WI38 (cell line): Measurements from ENCODE around the gene TSPAN7.

ENCODE experiments used
- H3K4me3 ChIP-seq: 2 replicates; pipeline ENCODE4 v1.5.1; 2011; ENCODE audit warnings: low read depth, mild to moderate bottlenecking, control low read depth, low read length
- TF ChIP-seq, protein P1 (sequence below): IDR thresholded peaks from 2 replicates; pipeline ENCODE4 v1.5.1; 2012; ENCODE audit warnings: low read depth, mild to moderate bottlenecking, control low read depth, low read length

TSPAN7 gene

DNA sequence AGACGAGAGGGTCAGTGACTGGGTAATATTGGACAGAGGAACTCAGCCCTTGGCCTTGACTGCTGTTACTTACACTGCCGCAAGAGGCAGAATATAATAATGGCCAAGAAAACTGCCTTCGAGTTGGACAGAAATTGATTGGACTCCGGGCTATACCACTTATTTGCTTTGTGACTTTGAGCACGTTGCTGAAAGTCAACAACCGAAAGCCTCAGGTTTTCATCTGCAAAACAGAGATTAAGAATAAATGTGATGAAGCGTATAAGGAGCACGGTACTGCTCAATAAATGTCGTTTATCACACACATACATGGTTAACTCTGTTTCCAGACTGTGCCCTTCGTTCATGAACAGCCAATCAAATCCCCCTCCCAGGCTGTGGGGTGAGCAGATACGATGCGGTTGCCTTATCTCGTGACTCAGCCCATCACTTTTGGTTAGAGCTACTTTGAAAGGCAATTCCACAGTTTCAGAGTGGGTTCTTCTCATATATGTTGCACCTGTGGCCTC lies 91.6 kb downstream of the TSPAN7 start:
- TF ChIP-seq, protein P1, sequence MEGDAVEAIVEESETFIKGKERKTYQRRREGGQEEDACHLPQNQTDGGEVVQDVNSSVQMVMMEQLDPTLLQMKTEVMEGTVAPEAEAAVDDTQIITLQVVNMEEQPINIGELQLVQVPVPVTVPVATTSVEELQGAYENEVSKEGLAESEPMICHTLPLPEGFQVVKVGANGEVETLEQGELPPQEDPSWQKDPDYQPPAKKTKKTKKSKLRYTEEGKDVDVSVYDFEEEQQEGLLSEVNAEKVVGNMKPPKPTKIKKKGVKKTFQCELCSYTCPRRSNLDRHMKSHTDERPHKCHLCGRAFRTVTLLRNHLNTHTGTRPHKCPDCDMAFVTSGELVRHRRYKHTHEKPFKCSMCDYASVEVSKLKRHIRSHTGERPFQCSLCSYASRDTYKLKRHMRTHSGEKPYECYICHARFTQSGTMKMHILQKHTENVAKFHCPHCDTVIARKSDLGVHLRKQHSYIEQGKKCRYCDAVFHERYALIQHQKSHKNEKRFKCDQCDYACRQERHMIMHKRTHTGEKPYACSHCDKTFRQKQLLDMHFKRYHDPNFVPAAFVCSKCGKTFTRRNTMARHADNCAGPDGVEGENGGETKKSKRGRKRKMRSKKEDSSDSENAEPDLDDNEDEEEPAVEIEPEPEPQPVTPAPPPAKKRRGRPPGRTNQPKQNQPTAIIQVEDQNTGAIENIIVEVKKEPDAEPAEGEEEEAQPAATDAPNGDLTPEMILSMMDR, result 0 out of 2 replicates have a peak, but pooled peaks have one; percentile 8
- H3K4me3 ChIP-seq, result no peak overlapping the region

DNA sequence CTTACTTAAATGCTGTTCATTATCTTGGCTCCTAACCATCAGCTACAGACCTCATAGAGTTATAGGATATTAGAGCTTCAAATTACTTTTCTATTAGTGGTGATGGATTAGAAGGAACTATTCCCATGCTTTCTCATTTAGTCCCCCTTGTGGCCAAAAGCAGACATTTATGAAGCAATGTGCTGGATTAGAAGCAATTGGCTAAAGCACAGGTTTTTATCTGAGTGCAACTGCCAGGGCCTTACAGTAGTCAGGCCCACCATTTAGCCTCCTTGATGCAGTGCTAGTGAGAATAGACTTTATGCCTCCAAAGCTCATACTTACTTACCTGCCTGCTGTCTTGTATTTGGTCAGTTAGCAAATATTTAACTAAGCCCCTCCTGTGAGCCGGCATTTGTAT lies 93.0 kb downstream of the TSPAN7 start:
- H3K4me3 ChIP-seq, result no peak overlapping the region
- TF ChIP-seq, protein P1, result peak; percentile 26; the same call in 1 of the 2 replicates

DNA sequence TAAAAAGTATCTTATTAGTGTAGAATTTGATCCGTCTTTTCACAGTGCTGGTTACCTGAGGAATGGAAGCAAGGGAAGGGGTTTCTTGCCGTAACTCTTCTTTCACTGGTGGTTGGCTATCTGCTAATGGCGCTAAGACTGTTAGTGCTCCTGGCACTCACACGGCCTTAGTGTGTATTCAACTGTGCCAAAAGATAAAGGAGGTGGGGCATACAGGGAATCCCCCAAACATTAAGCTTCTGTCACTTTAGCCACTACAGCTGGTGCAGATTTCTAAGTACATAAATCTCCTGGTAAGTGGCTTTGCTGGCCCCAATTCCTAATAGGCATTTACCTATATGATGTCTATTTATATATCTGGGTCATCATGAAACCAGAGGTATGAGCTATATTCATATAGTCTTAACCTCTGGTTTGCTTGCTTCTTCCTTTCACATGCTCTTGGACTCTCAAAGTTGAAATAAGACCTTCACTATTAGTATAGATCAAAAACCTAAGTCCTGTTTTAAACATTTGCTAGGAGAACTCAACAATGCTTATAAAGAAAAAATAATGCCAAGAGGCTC lies 95.1 kb downstream of the TSPAN7 start:
- TF ChIP-seq, protein P1, result no peak
- H3K4me3 ChIP-seq, result no peak overlapping the region

DNA sequence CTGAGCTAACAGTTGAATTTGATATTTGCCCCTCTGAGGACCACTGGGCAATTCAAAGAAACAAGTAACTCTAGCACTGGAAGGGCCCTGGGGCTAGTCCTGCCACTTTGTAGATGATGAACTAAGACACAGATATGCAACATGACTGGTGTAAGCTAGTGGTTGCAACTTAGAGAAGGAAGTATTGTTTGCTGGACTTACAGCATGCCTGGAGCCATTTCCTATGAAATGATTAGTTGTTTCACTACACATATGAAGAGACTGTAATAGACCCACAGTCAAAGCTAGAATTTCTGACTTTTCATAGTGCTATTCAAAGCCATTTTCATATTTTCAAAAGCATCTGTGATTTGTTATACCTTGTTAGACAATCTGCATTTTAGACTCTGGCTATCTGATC lies 96.2 kb downstream of the TSPAN7 start:
- no peak overlapping the region for H3K4me3 ChIP-seq
- TF ChIP-seq, protein P1, result no peak

DNA sequence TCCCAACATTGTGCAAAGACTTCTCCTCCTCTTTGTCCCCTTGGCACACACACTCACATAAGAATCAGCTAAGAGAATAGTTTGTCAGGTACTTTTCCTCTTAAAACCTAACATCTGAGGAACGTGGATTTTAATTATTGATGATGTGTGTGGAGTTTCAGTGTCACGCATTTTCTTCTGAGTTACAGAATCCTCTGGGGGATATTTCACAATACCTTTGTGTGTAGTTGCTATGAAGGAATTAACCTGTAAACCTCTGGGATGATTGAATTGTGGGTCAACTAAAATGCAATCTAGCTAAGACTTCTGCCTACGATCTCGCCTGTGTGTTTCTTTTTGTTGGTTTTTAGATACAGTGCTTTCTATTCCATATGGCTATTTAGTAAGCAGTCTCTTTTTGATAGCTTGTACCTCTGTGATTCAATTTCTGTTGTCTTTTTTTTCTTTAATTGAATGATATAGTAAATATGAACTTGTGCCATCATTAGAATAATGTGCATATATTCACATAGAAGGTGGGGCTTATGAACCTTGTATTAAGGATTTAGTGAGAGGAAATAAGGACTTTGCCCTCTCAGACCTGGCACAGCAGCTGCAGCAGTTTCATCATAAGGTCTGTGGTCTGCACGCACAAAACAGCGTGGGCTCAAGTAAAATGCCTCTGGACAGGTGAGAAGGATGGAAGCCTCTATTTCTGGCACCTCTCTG lies 99.2 kb downstream of the TSPAN7 start:
- TF ChIP-seq, protein P1, result no peak

DNA sequence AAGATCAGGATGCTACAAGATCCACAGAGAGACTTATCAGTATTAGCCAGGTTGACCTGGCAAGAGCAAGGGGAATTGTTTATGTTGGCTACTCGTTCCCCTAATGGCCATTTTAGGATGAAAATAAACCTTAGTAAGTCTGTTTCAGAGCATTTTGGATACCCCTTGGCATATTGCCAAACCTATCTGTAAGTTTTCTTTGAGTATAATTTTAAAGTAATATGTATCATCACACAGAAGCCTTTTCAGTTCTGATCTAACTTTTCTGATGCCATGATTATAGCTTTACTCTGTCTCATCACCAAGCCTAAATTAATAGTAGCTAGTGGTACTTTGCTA lies 99.7 kb downstream of the TSPAN7 start:
- no peak overlapping the region for H3K4me3 ChIP-seq
- TF ChIP-seq, protein P1, result no peak

More for the DNA sequence above, 99.2 kb downstream of the TSPAN7 start:
- no peak overlapping the region for H3K4me3 ChIP-seq

DNA sequence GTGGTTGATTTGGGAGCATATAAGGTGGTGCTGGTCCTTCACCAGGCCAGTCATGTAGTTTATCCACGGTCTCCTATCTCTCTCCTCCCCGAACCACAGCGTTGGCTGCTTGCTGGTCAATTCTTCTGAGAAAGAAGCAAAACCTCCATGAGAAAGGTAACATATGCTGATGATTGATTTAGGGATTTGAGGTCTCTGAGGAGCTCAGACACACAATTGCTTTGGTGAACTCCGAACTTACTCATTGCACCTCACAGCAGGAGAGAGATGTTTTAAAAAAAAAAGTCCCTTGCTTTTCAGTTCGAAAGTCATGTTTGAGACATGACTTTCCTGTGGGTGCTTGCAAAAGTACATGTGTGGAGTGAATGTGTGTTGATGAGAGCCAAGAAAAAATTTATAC lies 100.2 kb downstream of the TSPAN7 start:
- H3K4me3 ChIP-seq, result no peak overlapping the region
- TF ChIP-seq, protein P1, result no peak
